Neutrophil (primary cell): ENCODE results near the gene C9orf50.

Source experiments
- H3K27ac ChIP-seq: fragments of 200-600 bp; sonication (generic); 2 replicates; pipeline ENCODE4 v1.5.1; 2016; ENCODE audit warnings: mild to moderate bottlenecking, moderate library complexity
- H3K27me3 ChIP-seq: fragments of 200-600 bp; sonication (generic); 2 replicates; pipeline ENCODE4 v1.6.0; 2016; ENCODE audit warnings: mild to moderate bottlenecking
- H3K36me3 ChIP-seq: fragments of 200-600 bp; sonication (generic); 2 replicates; pipeline ENCODE4 v1.5.1; 2017
- H3K4me1 ChIP-seq, 2 experiments: fragments of 200-600 bp in 1 of 2; sonication (generic) in 1 of 2; 1 replicate in 1 of 2; 2 replicates in 1 of 2; pipeline versions ENCODE4 v1.5.1 to v1.6.1; 2013 to 2016; ENCODE audit warnings: low read depth in 1 of 2, low read length in 1 of 2, mild to moderate bottlenecking in 1 of 2, moderate library complexity in 1 of 2; ENCODE audit not compliant: control insufficient read depth in 1 of 2, insufficient read depth in 1 of 2
- H3K4me3 ChIP-seq, 2 experiments: fragments of 200-600 bp in 1 of 2; sonication (generic) in 1 of 2; 1 replicate in 1 of 2; 2 replicates in 1 of 2; pipeline ENCODE4 v1.5.1; 2013 to 2016; ENCODE audit warnings: low read depth in 1 of 2, low read length in 1 of 2, mild to moderate bottlenecking in 1 of 2, moderate library complexity in 1 of 2
- H3K9me3 ChIP-seq: fragments of 200-600 bp; sonication (generic); 2 replicates; pipeline ENCODE4 v1.5.1; 2016
- TF ChIP-seq, protein P1 (sequence below): fragments of 200-600 bp; sonication (generic); IDR thresholded peaks from 2 replicates; pipeline ENCODE4 v1.5.1; 2016; ENCODE audit warnings: antibody characterized with exemption

The C9orf50 gene

DNA sequence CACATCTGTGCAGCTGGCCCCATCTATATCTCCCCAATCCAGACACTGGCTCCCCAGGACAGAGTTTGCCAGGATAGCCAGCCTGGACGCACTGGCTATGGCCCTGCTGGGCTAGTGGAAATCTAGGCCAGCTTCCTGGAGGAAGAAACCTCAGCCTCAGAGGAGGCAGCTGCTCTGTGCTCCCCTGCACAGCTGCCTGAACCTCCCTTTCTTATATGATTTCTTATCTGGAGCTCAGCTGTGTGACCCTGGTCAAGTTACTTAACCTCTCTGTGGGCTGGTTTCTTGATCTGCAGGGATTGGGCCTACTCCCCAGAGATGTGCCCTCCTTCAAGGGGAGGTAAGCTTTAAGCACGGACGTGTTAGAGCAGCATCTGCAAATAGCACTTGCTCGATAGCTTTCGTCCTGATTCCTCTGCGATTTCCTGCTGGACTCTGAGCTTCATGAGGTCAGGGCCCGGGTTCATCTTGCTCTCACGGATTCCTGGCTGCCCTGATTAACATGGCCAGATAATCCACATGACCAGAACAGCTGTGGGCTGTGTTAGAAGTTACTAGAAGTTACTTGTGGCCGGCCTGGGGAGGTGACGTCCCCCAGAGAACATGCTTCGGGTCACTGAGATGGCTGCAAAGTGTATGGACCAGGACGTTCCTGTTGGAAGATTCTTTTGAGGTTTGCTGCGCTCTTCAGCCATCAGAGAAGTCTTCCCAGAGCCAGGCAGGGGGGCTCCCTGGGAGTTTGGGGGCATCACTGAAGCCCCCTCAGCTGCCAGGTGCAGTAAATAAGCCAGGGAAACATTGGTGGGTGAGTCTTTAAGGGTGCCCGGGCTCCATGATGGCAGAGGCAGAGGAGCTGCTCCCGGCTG, 14.5 kb downstream of the C9orf50 start:
- TF ChIP-seq, protein P1, sequence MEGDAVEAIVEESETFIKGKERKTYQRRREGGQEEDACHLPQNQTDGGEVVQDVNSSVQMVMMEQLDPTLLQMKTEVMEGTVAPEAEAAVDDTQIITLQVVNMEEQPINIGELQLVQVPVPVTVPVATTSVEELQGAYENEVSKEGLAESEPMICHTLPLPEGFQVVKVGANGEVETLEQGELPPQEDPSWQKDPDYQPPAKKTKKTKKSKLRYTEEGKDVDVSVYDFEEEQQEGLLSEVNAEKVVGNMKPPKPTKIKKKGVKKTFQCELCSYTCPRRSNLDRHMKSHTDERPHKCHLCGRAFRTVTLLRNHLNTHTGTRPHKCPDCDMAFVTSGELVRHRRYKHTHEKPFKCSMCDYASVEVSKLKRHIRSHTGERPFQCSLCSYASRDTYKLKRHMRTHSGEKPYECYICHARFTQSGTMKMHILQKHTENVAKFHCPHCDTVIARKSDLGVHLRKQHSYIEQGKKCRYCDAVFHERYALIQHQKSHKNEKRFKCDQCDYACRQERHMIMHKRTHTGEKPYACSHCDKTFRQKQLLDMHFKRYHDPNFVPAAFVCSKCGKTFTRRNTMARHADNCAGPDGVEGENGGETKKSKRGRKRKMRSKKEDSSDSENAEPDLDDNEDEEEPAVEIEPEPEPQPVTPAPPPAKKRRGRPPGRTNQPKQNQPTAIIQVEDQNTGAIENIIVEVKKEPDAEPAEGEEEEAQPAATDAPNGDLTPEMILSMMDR, result no peak
- H3K4me1 ChIP-seq, result peaks cover 43 to 45% of the 10 kb centered on the region in 2 experiments

DNA sequence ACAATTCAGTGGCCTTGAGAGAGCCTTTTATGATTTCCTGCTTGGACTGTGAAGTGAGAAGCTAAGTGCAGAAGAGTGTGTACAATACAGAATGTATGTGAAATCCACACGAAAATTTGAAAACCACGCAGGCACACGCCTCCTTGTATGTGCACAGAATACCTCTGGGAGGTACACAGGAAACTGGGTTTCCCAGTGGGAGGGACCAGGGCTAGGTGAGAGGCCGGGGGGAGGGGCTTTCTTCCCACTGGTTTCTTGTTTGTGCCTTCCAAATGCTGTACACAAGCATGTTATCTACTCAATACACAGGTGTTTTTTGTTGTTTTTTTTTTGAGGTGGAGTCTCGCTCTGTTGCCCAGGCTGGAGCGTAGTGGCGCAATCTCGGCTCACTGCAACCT, 16.1 kb downstream of the C9orf50 start:
- Histone ChIP-seq H3K4me3 (no peak overlapping the region), H3K27me3 (no peaks in the 10 kb centered on the region), H3K4me1 (peaks cover 32 to 33% of the 10 kb centered on the region in 2 experiments), H3K27ac (no peak overlapping the region), H3K36me3 (no peaks in the 10 kb centered on the region), H3K9me3 (no peaks in the 10 kb centered on the region)
- TF ChIP-seq, protein P1, result no peak

More for the DNA sequence above, 14.5 kb downstream of the C9orf50 start:
- no peaks in the 10 kb centered on the region for H3K27me3 ChIP-seq
- no peak overlapping the region for H3K4me3 ChIP-seq
- H3K27ac ChIP-seq, result peak overlapping the region; percentile 61
- H3K36me3 ChIP-seq, result no peaks in the 10 kb centered on the region
- no peaks in the 10 kb centered on the region for H3K9me3 ChIP-seq

DNA sequence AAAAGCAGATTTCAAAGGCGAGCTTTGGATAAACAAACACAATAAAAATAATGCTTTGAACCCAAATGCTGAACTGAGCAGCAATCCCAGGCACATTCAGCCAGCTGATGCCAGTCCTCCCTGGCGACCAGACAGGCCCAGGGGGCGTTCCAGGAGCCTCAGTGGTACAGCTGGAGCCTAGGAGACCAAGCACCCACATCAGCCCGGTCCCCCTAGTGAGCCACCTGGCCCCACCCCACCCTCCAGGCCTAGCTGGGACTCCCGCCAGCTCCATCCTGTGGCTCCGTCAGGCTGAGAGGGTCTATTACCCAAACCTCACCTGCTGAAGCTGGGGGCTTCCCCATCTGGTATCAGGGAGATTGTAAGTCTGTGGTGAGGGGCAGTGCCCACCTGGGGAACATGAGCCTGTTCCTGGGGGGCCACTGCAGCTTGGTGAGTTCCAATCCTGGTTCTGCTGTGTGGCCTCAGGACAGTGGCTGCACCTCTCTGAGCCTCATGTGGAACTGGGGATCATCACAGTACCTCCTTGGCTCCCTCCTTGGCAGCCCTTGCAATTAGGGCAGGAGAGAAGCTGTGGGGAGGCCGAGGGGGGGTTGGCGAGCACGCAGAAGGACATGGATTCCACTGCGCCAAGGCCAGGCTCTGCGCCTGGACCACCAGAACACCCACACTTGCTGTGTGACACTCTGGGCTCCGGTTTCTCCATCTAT, 16.7 kb downstream of the C9orf50 start:
- no peaks in the 10 kb centered on the region for H3K9me3 ChIP-seq
- no peak overlapping the region for H3K4me3 ChIP-seq
- peaks cover 29% of the 10 kb centered on the region in 2 experiments for H3K4me1 ChIP-seq
- TF ChIP-seq, protein P1, result no peak
- H3K27me3 ChIP-seq, result no peaks in the 10 kb centered on the region
- no peak overlapping the region for H3K27ac ChIP-seq
- no peaks in the 10 kb centered on the region for H3K36me3 ChIP-seq

DNA sequence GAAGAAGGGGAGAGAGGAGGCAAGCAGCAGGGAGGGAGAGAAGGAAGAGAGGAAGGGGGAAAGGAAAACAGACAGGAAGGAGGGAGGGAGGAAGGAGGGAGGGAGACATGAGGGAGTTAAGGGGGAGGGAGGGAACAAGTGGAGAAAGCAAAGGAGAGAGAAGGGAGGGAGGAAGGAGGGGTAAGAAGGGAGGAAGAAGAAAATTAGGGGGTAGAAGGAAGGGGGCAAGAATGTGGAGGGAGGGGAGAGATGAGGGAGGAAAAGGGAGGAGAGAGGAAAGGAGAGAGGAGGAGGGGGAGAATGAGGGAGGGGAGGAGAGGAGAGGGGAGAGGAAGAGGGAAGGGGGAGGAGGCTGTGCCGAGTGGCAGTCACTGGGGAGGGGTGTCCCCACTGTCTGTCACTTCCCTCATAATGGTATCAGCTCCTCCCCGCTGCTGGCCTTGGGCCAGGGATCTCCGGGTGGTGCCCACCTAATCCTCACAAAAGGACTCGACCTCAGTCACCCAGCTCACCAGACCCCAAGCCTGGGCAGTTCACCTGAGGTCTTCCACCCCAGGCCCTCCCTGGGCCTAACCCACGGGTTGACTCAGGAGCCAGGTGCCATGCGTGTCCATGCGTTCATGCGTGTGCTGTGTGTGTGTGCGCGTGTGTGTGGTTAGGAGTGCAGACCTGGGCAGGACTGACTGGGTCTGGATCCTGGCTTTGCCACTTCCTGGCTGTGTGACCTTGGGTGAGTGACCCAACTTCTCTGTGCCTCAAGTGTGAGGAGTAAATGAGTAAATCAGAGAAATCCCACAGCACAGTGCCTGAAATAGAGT, 18.1 kb downstream of the C9orf50 start:
- TF ChIP-seq, protein P1, result no peak

DNA sequence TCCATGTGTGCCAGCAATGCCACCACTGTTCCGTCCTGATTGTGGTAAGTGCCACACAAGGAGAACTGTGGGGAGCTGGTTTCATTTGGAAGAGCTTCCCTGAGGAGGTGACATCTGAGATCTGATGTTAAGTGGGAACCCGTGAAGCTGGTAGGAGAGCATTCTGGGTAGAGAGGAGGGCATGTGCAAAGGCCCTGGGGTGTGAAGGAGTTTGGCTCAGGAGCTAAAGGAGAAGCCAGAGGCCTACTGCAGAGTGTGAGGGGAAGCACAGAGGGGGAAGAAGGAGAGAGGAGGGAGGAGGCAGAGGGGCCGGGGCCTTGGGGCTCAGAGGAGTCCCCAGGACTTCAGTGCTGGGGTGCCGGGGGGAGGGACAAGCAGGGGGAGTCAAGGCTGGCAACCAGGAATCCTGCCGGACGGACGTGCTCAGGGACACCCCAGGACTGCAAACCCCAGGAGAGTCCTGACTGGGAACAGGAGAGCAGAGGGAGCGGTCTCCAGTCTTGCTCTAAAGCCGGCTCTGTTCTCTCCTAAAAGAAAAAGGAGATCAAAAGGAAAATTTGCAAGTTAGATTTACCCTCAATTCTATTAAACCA, 19.7 kb downstream of the C9orf50 start:
- TF ChIP-seq, protein P1, result no peak
- Histone ChIP-seq H3K27me3 (peaks cover 24% of the 10 kb centered on the region), H3K4me3 (no peak overlapping the region), H3K4me1 (peaks cover 26 to 28% of the 10 kb centered on the region in 2 experiments), H3K36me3 (no peaks in the 10 kb centered on the region), H3K27ac (no peak overlapping the region), H3K9me3 (no peaks in the 10 kb centered on the region)

More for the DNA sequence above, 18.1 kb downstream of the C9orf50 start:
- Histone ChIP-seq H3K4me1 (peaks cover 24 to 25% of the 10 kb centered on the region in 2 experiments), H3K27ac (no peak overlapping the region), H3K27me3 (peaks cover 8% of the 10 kb centered on the region), H3K36me3 (no peaks in the 10 kb centered on the region), H3K4me3 (no peak overlapping the region), H3K9me3 (no peaks in the 10 kb centered on the region)
